Superior temporal gyrus (tissue), 1 donor: ENCODE data around the gene FUZ.

Experiments used
- DNase-seq: peaks from one replicate; pipeline ENCODE4 v3.0.0-alpha.2; 2016; ENCODE audit errors: extremely low spot score

Gene FUZ

DNA sequence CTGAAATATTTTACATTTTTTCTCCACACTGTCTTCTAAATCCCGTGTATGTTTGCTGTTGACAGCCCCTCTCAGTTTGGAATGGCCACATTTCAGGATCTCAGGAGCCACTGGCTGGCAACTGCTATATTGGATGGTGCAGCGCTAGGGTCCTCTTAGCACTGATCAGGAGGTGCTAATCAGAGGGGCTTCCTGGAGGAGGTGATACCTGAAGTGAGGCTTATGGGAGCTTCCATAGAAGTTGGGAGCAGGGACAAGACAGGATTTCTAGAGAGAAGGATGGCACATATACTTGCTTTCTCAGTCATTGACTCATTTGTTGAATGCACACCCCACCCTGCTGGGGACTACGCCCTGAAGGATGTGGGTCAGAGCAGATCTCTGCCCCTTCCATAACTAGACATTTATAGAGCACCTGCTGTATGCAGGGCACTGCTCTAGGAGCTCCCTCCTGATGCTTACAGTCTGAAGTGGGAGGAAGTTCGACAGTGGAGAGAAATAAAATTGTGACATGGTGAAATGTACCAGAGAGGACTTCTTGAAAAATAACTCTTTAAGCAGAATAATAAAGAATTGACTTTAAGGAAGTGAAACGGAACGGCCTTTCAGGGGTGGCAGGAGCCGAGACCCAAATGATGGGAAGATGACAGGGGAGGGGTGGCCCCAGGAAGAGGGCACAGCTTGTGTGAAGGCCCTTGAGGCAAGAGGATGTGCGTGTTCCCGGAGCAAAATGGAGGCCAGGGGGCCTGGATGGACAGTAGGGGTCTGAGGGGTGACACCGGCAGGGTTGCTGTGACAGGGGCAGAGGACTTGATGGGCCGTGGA, 33.1 kb downstream of the FUZ start:
- no peak for DNase-seq

DNA sequence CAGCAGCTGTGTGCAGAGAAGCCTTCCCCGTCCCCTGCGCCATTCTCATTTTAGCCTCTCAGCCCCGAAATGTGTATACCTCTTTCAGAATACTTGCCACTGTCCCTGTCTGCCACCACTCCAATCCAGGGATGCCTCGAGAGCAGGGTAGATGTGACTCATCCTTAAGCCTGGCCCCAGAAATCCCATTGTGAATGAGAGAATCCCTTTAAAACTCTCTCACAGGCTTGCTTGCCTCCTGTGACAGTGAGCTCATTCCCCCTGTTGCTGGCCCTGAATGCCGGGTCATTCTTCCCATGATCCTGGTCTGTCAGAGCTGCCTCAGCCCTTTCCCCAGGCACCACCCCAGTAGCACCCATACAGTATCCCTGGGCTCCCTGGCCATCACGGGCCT, 36.7 kb downstream of the FUZ start:
- no peak for DNase-seq

- no peak for DNase-seq
These were observed 37.2 kb downstream of the FUZ start for GRCh38 chr19:49775742-49776370.

DNA sequence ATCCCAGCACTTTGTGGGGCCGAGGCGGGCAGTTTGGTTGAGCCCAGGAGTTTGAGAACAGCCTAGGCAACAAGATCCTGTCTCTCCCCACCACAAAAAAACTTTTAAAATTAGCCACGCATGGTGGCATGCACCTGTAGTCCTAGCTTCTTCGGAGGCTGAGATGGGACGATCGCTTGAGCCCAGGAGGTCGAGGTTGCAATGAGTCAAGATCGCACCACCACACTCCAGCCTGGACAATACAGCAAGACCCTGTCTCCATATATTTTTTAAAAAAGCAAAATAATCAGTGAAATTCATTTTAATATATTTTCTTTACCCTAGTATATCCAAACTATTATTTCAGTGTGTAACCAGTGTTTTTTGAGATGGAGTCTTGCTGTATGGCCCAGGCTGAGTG, 38.1 kb downstream of the FUZ start:
- DNase-seq, result no peak

DNA sequence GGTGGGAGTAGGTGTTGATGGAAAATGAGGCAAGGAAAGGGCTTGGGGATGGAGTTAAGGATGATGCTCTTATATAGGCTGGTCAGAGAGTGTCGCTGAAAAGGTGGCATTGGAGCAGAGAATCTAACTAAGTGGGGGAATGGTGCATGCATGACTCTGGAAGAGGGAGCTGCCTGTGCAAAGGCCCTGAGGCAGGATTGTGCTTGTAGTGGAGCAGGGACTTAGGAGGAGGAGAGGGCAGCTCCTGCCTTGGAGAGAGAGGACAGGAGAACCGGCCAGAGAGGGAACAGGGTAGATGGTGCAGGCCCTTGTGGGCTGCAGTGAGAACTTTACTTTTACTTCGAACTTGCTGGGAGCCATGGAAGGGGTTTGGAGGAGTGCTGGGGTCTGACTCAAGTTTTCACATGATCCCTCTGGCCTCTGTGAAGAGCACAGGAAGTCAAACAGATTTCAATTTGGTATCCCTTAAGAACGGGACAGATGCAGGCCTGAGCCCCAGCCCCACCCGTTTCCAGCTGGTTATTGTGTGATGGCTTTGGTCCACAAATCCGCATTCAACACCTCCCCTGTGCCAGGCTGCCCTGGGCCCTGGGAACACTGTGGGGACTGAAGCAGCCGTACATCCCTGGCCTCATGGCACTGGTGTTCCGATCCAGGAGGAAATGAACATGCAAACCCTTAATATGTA, 39.3 kb downstream of the FUZ start:
- DNase-seq, result no peak

DNA sequence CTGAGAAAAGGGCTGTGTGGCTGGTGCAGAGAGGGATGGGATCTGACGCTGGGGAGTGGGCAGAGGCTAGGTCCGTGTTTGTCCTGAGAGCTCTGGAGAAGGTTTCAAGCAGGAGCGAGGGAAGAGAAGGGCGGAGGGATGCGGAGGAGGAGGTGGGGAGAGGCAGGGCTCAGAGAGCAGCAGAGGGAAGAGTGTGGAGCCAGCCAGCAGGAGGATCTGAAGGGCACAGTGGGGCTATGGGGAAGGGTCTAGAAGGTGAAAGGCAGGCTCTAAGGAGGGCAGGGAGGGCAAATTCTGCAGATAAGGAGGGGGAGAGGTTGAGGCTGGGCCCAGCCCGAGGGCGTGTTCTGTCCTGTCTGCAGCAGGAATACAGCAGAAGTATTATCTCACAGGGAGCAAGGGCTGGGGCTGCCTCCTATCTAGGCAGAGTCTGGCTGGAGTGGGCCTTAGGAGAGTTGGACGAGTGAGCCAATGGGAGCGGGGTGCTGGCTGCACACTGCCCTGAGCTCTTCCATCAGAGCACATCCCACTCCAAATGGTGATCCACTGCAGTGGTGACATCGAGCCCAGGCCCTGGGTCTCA, 40.2 kb downstream of the FUZ start:
- DNase-seq, result no peak

DNA sequence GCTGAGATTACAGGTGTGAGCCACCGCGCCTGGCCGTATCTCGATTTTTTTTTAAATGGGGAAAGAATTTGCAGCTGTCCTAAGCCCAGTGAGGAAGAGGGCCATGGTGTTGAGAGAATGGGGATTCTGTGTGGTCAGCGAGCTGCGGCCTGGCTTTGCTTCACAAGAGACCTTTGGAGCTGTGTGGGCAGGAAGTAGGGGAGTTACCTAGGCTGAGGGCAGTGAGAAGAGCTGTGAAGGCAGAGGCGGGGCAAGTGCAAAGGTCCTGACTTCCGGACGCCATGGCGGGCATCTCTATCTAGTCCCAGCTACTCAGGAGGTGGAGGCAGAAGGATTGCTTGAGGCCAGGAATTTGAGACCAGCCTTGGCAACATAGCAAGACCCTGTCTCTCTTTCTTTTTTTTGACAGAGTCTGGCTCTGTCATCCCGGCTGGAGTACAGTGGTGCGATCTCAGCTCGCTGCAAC, 41.4 kb downstream of the FUZ start:
- no peak for DNase-seq

- DNase-seq, result no peak
These were observed 42.6 kb downstream of the FUZ start for GRCh38 chr19:49770529-49770928.

DNA sequence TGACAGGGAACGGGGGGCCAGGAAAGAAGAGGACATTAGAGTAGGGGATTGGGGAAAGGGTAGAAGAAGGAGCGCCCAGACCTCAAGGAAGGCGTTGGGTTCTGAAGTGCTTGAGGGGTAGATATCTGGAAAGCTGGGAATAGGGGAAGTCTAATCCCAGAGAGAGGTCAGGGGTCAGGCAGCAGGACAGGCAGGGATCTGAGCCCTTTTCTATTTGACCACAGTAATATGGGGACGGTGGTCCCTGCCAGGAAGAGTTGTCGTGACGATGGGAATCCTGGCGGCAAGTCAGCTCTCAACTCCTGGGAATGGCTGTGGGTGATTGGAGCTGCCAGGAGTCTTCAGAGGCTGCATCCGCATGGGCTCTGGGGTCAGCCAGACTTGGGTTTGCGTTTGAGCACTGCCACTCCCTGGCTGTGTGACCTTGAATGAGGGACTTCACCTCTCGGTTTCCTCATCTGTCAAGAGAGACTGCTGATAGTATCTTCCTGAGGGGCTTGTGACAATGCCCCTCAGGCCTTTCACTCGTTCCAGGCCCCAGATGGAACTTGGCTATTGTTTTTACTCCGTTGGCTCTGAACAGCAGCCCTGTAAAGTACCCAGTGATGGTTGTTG, 45.0 kb downstream of the FUZ start:
- DNase-seq, result no peak

GRCh38 chr19:49767381-49767780, 45.7 kb downstream of the FUZ start:
- no peak for DNase-seq

GRCh38 chr19:49766930-49767299, 46.2 kb downstream of the FUZ start, which contains the start of gene AP2A1:
Gene AP2A1, plus strand, starts transcription at chr19:49767001. Its CDS starts 133 bp downstream, at chr19:49767134.
- no peak for DNase-seq

DNA sequence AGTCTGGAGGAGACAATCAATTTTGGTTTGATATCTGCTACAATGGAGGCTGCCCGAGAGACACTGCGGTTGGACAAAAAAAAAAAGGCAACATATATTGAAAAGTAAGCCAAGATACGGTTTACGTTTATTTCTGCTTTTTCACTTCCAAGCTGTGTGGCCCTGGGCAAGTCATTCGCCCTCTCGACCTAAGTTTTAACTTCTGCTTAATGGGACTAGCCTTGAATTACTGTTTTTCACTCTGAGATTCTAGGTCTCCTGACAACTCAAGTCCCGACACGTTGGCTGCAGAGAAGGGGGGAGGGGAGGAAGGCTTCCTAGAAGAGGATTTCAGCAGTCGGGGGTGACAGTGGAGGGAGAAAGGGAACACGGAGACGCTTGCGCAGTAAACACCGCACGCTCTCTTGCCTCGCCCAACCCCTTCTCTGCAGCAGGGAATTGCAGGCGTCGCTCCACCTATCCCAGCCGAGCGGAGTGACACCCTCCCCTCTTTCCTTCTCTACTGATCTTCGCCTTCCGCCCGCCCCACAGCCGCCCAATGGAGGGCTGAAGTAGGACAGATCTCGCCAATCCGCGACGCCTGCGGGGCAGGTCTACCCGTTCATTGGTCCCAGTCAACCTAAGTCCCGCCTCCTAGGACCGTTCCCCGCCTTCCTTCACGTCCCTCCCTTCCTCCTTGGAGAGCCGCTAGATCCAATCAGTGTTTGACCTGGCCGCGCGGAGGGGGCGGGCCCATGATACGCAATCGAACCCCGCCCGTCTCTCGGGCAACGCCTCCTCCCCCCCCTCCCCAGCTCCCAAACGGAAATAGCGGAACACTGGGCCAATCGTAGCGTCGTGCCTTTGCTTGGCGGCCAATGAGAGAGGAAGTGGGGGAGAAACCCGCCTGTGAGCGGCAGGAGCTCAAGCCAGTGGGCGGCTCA, 46.8 kb downstream of the FUZ start:
- peak; percentile 100 for DNase-seq

- DNase-seq, result no peak
These were observed 48.8 kb downstream of the FUZ start for GRCh38 chr19:49764341-49764740.

DNA sequence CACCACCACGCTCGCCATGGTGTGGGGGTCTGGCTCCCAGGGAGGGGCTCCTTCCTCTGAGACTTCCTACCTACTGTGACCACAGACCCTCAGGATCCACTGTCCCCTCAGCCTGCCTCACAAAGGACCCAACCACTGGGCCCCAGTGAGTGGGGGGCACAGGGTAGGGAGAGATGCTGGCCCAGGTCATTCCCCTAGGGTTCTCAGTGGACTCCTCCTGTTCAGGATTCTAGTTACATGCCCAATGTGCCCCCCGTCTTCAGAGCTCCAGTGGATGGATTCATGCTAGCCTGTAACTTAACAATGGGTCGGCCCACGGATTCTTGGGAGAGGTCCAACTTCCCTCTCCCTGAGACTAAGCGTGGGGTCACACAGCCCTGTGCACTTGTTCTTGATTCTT, 49.9 kb downstream of the FUZ start, which contains the start of gene TSKS:
Gene TSKS, minus strand, starts transcription at position 77 of the 400 bp plus-strand sequence. Its CDS starts 59 bp downstream, at position 18.
- DNase-seq, result no peak

DNA sequence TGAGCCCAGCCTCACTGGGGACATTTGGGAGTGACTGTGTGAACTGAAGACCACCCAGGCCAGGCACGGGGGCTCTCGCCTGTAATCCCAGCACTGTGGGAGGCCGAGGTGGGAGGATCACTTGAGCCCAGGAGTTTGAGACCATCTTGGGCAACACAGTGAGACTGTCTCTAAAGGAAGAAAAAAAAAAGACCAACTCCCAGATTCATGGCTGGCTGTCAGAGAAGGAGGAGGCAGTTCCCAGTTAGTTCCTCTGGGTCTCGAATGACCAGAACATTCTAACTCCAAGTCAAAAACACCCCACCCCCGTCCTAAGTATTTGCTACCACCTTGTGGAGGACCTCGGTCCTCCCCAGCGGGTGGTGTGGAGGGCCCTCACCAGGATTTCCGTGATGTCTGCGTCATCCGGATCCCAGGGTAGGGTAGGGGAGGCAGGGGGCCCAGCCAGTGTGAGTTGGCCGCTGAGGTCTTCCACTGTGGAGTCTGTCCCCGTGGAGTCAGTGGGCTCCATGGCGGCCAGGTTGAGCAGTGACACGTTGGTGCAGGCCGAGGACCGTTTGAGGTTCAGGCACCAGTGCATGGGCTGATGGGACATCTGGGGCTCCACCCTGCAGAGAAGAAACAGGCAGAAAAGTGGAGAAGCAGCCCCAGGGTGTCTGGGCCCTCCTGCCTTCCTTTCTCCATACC, 51.3 kb downstream of the FUZ start:
- DNase-seq, result no peak

GRCh38 chr19:49761249-49761624, 51.9 kb downstream of the FUZ start:
- DNase-seq, result no peak

DNA sequence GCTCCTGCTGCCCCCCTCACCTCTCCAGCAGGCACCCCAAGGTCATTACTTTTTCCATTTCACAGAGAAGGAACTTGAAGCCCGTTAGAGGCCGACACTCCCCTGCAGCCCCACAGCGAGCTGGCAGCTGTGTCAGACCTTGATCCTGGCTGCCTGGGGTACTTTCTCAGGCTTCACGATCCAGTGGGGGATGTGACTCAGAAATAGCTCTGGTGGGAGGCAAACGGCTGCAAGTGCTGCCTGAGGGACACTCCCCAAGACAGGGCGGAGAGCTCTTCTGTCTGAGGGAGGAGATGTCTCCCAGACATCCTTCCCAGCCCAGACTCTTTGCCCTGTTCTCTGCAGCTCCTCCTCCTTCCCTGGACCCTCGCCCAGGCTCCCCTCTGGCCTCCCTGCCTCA, 54.8 kb downstream of the FUZ start:
- DNase-seq, result no peak
